Stimulated activated naive CD4-positive, alpha-beta T cell (primary cell): ENCODE measurements around the gene KCNC4.

Experiments used
- DNase-seq, 6 experiments: peaks; one replicate each; lab custom pipeline; 2025; lab: John Stamatoyannopoulos, UW

Gene KCNC4

DNA sequence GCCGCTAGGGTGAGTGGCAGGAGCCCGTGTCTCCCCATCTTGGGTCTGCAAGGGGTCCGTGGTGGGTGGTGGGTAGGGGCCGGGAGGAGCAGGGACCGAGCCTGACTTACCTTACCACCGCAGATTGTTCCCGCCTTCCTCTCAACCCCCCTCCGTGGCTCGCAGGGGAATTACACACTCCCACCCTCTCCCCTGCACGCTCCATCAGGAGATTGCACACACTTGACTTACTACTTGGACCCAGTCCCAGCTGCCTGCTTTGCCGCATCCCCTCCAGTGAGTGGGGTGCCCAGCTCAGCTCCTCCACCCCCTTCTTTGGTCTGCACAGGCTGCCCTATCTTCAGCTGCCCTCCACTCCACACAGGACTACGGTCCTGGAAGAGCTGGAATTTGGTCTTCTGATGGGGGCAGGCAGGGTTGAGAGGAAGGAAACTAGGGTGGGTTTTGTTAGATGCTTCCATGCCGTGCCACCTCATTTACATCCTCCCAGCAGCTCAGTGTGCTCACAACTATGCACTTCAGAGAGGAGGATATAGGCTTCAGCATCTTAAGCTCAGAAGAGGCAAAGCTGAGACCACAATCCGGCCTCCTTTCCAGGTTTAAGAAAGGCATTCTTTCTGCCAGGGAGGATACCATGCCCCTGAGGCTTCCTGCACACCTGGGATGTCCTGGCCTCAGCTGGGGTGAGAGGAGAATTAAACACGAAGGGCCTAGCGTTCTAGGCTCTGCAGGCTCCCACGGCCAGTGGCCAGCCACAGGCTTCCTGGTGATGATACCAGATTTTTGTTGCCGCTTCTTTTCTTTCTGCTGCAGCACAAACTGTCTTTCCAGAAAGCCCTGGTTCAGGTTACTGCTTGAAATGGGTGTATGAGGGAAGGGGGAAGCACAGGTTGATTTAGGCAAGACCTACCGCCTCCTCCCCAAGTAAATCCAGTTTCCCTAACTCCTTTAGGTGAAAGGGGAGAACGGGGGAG is 2.3 kb downstream of the KCNC4 start:
- DNase-seq: peak in 1 of 6 experiments; percentile 21

GRCh38 chr1:110213143-110213540 is 3.0 kb downstream of the KCNC4 start:
- DNase-seq: no peak

- no peak for DNase-seq
Measured at GRCh38 chr1:110214454-110215404, 4.6 kb downstream of the KCNC4 start.

DNA sequence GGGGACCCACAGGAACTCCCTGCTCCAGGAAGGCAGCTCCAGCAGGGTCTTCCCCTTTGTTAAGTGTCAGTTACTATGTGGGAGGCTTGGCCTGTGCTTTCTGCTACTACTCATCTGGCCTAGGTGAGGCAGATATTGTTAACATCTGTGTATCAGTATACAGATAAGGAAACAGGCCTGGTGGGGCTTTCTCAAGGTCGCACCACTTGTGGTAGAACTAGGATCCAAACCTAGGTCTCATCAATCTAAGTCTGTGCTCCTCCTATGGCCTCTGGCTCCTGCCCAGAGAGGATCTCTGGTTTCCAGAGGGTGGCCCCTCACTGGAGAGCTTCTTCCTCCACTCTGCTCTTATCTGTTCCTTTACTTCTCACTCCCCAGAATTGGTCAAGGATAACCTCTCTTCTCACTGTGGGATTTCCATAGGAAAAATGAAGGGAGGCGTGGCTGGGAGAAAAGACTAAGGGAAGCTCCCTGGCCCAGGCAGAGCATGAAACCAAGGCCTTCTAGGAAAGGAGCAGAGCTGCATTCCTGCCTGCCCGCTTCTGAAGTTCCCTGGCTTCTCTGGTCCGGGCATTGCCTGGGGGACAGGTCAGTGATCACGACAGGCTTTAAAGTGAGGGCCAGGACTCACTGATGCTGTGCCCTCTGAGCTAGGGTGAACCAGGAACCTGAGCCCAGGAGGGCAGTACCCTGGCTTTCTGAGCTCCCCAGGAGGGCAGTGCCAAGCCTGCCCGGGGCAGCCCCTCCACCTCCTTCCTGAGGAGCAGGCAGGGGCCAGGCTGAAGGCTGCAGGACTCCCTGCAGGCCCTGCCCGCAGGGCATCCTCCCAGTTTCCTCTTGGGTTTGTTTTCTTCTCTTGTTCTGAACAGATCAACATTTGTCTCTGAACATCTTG is 5.8 kb downstream of the KCNC4 start:
- DNase-seq: no peak

- no peak for DNase-seq
Measured at GRCh38 chr1:110216844-110217444, 6.8 kb downstream of the KCNC4 start.

- no peak for DNase-seq
Measured at GRCh38 chr1:110218137-110218536, 8.0 kb downstream of the KCNC4 start.

- DNase-seq: no peak
Measured at GRCh38 chr1:110218739-110219138, 8.6 kb downstream of the KCNC4 start.

DNA sequence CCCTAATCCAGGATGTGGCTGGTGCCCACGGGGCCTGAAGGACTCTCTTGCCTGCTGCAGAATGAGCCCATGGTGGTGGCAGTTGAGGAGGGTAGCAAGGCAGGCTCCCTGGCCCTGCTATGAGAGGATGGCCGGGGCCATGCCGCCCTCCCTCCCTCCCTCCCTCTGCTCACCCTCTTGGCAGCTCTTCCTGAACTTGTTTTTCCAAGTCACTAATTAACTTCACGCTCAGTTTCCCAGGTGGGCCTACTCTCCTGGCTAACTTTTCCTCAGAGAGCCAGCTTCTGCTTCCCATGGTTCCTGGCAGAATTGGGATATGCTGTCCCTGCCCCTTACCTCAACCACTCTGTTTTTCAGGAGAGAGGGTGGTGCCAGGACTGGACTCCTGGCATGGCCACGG is 10.2 kb downstream of the KCNC4 start:
- DNase-seq: no peak

- no peak for DNase-seq
Measured at GRCh38 chr1:110221119-110221518, 11.0 kb downstream of the KCNC4 start.

DNA sequence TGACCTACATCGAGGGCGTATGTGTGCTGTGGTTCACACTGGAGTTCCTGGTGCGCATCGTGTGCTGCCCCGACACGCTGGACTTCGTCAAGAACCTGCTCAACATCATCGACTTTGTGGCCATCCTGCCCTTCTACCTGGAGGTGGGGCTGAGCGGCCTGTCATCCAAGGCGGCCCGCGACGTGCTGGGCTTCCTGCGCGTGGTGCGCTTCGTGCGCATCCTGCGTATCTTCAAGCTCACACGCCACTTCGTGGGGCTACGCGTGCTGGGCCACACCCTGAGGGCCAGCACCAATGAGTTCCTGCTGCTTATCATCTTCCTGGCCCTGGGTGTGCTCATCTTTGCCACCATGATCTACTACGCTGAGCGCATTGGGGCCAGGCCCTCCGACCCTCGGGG is 13.0 kb downstream of the KCNC4 start:
- no peak for DNase-seq

GRCh38 chr1:110223581-110223980 is 13.5 kb downstream of the KCNC4 start:
- no peak for DNase-seq

DNA sequence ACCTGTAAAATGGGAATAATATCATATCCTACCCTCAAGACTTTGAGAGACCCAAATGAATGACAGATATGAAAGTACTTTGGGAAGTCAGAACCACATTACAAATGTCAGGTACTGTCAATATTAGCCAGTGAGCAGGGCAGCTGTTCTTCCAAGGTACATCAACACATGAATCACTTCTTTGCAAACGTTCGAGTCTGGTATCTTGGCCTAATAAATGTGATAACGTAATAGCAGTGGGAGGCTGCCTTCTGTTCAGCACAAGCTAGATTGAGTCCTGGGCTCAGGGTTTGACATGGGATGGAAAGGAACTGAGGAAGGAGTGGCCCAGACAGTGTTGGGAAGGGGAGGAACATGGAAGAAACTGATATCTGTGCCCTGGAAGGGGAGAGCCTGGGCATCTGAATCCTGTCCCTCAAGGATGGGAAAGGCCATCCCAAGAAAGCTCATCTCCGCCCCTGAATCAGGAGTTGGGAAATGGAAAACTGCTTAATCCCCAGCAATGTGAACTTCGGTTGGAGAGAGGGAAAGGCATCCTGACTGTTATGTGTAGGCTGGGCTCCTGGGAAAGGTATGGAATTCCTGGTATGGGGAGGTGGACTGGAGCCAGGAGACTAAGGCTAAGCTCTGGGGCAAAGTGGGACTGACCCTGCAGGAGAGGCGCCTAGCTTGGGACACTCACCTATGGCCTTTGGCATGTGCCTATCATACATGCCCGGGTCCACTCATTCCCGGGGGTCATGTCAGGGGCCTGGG is 14.3 kb downstream of the KCNC4 start:
- no peak for DNase-seq

DNA sequence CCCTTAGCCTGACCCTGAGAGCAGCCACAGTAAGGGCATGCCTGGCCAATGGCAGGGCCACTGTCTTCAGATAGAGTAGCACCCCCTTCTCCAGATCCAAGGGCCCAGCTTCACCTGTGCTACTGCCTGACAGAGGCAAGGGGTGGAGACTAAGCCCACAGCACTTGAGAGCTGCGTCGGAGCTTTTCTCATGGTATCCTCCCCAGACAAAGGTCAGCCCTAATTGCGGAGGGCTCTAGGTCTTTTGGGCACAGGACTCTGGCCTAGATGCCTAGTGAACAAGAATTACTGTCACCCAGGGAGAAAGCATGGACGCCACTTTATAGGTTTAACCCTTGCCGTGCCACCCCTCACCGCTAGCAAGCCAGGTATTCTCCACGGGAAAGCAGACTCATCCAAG is 15.1 kb downstream of the KCNC4 start:
- no peak for DNase-seq

DNA sequence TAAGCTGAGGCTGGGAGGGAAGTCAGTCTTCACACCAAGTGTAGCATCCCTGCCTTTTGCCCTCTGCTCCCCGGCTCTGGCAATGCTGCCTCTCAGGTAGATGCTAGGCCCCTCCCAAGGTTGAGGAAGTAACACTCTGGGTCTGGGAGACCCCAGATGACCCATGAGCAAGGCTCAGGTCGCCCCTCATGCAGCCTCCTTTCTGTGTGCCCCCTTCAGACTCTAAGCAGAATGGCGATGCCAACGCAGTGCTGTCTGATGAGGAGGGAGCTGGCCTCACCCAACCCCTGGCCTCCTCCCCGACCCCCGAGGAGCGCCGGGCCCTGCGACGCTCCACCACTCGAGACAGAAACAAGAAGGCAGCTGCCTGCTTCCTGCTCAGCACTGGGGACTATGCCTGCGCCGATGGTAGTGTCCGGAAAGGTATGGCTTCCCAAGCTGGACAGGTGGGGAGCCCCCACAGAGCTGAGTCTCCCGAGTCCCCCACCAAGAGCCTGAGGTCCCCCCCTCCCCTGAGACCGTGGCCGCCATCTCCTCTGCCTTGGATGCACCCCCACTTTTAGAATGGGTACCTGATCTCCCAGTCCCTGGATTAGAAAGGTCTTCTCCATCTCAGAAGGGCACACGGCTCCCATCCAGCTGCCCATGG is 15.8 kb downstream of the KCNC4 start:
- no peak for DNase-seq

GRCh38 chr1:110227774-110228173 is 17.7 kb downstream of the KCNC4 start:
- no peak for DNase-seq

DNA sequence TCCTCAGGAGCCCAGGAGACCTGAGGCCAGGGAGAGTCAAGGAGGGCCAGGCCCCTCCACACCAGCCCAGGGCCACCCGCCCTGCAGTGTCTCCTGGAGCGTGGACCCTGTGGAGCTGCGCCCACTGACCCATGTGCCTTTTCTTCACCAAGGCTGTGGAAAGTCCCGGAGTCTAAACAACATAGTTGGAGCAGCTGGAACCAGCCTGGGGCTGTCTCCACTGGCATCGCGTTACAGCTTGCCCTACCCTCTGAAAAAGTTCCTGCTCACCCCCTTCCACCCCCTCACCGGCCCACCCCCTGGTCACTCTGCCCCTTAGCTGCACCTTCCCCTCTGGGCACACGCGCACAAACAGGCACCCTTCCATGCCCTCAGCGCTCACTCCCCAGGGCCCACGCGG is 18.3 kb downstream of the KCNC4 start:
- DNase-seq: no peak

GRCh38 chr1:110228869-110229268 is 18.8 kb downstream of the KCNC4 start:
- DNase-seq: no peak

GRCh38 chr1:110229348-110230001 is 19.4 kb downstream of the KCNC4 start:
- DNase-seq: no peak
